GM23338 (cell line): ENCODE data around the gene ZNF493. TPM values are rescaled to one million over a fixed set of nuclear protein-coding genes. Genes with fewer than 3 reads are reported as not detected.

ENCODE experiments used
- ATAC-seq: fragments of 200-7000 bp; cut with Tn5 transposase; 3 replicates; pipeline ENCODE4 v1.9.1; 2020
- DNase-seq: peaks from one replicate; pipeline ENCODE4 v3.0.0-alpha.2; 2015; ENCODE audit warnings: low spot score
- H2AFZ ChIP-seq: fragments of 200-600 bp; sonication (generic); 2 replicates; pipeline ENCODE4 v1.8.0; 2016; ENCODE audit warnings: antibody characterized with exemption, mild to moderate bottlenecking, moderate library complexity
- H3F3A ChIP-seq: fragments of 200-600 bp; sonication (generic); replicated peaks from 2 replicates; pipeline ENCODE4 v1.8.0; 2017; ENCODE audit warnings: antibody characterized with exemption, mixed run types, low read depth
- H3K27ac ChIP-seq: fragments of 200-600 bp; sonication (generic); 2 replicates; pipeline ENCODE4 v1.6.1; 2016; ENCODE audit warnings: low read depth
- H3K27me3 ChIP-seq: fragments of 200-600 bp; sonication (generic); 2 replicates; pipeline ENCODE4 v1.8.0; 2016; ENCODE audit warnings: mild to moderate bottlenecking, mixed run types, moderate library complexity; ENCODE audit not compliant: insufficient read depth
- H3K36me3 ChIP-seq: fragments of 200-600 bp; sonication (generic); 2 replicates; pipeline ENCODE4 v1.8.0; 2016; ENCODE audit warnings: mild to moderate bottlenecking; ENCODE audit not compliant: insufficient read depth
- H3K4me1 ChIP-seq: fragments of 200-600 bp; sonication (generic); 2 replicates; pipeline ENCODE4 v1.8.0; 2016; ENCODE audit warnings: mild to moderate bottlenecking, moderate library complexity; ENCODE audit not compliant: insufficient read depth
- H3K4me2 ChIP-seq: fragments of 200-600 bp; sonication (generic); 2 replicates; pipeline ENCODE4 v1.7.1; 2017; ENCODE audit warnings: mixed run types
- H3K4me3 ChIP-seq: fragments of 200-600 bp; sonication (generic); 2 replicates; pipeline ENCODE4 v1.6.1; 2016; ENCODE audit warnings: mixed run types
- H3K79me2 ChIP-seq: fragments of 200-600 bp; sonication (generic); replicated peaks from 2 replicates; pipeline ENCODE4 v1.8.0; 2017; ENCODE audit warnings: mild to moderate bottlenecking; ENCODE audit not compliant: insufficient read depth
- H3K9me2 ChIP-seq: fragments of 200-600 bp; sonication (generic); 2 replicates; pipeline ENCODE4 v1.8.0; 2017; ENCODE audit not compliant: insufficient read depth
- H4K20me1 ChIP-seq: fragments of 200-600 bp; sonication (generic); replicated peaks from 2 replicates; pipeline ENCODE4 v1.8.0; 2017; ENCODE audit warnings: mild to moderate bottlenecking; ENCODE audit not compliant: insufficient read depth
- H3K27ac Mint-ChIP-seq: 2 replicates; pipeline ENCODE4 v1.8.0; 2020; ENCODE audit warnings: inconsistent platforms, mild to moderate bottlenecking, moderate library complexity, mixed read lengths
- H3K27me3 Mint-ChIP-seq: 3 replicates; pipeline ENCODE4 v1.8.0; 2022; ENCODE audit warnings: low read depth, mild to moderate bottlenecking, moderate library complexity, mixed read lengths, inconsistent platforms; ENCODE audit not compliant: insufficient read depth, poor library complexity
- H3K36me3 Mint-ChIP-seq: 3 replicates; pipeline ENCODE4 v1.8.0; 2021; ENCODE audit warnings: low read depth, mild to moderate bottlenecking, inconsistent platforms, moderate library complexity, mixed read lengths
- H3K4me1 Mint-ChIP-seq: 3 replicates; pipeline ENCODE4 v1.8.0; 2020; ENCODE audit warnings: mild to moderate bottlenecking, inconsistent platforms, mixed read lengths
- H3K4me3 Mint-ChIP-seq: 3 replicates; pipeline ENCODE4 v1.8.0; 2021; ENCODE audit warnings: moderate library complexity, mild to moderate bottlenecking, inconsistent platforms, mixed read lengths
- H3K9me3 Mint-ChIP-seq: 3 replicates; pipeline ENCODE4 v1.8.0; 2020; ENCODE audit warnings: moderate library complexity, mild to moderate bottlenecking, inconsistent platforms, mixed read lengths
- CREB1 ChIP-seq: fragments of 250-450 bp; sonication (Bioruptor Pico); IDR thresholded peaks from 2 replicates; pipeline ENCODE4 v1.5.0; 2020; ENCODE audit warnings: low read depth, mild to moderate bottlenecking, moderate library complexity
- EZH2 ChIP-seq: fragments of 200-600 bp; sonication (generic); IDR thresholded peaks from one replicate; pipeline ENCODE4 v1.8.0; 2017; ENCODE audit warnings: antibody characterized with exemption, mild to moderate bottlenecking, low read depth; ENCODE audit not compliant: unreplicated experiment
- EZH2phosphoT487 ChIP-seq: fragments of 200-600 bp; sonication (generic); IDR thresholded peaks from one replicate; pipeline ENCODE4 v1.8.1; 2018; ENCODE audit warnings: antibody characterized with exemption; ENCODE audit not compliant: unreplicated experiment
- JUNB ChIP-seq: IDR thresholded peaks from one replicate; pipeline ENCODE4 v1.6.1; 2016; ENCODE audit warnings: antibody characterized with exemption; ENCODE audit not compliant: unreplicated experiment
- NANOG ChIP-seq: IDR thresholded peaks from 2 replicates; pipeline ENCODE4 v1.6.1; 2016; ENCODE audit warnings: antibody characterized with exemption, borderline replicate concordance
- POLR2AphosphoS5 ChIP-seq: IDR thresholded peaks from 2 replicates; pipeline ENCODE4 v1.6.1; 2016; ENCODE audit warnings: antibody characterized with exemption, low read depth
- REST ChIP-seq: IDR thresholded peaks from one replicate; pipeline ENCODE4 v1.6.1; 2018; ENCODE audit warnings: antibody characterized with exemption; ENCODE audit not compliant: unreplicated experiment
- STAT1 ChIP-seq: IDR thresholded peaks from one replicate; pipeline ENCODE4 v1.6.1; 2016; ENCODE audit warnings: antibody characterized with exemption; ENCODE audit not compliant: unreplicated experiment
- ZNF114 ChIP-seq: fragments of 250-450 bp; sonication (Bioruptor Pico); IDR thresholded peaks from 2 replicates; pipeline ENCODE4 v1.5.0; 2020; ENCODE audit warnings: mild to moderate bottlenecking, moderate library complexity
- ZNF331 ChIP-seq: fragments of 250-450 bp; sonication (Bioruptor Pico); IDR thresholded peaks from 2 replicates; pipeline ENCODE4 v1.5.0; 2020; ENCODE audit warnings: low read depth, mild to moderate bottlenecking, moderate library complexity
- polyA plus RNA-seq: library from polyadenylated mRNA; unstranded; fragments of >200 nt; fragmentation: Nextera tagmentation; extraction: Ambion mirVana; gene quantifications from 2 replicates; pipeline ENCODE4 v1.2.1, GENCODE V29; 2016
- total RNA-seq: library from RNA; depleted of rRNA; stranded (reverse); fragments of >200 nt; shearing (Covaris generic); gene quantifications from 2 replicates; pipeline ENCODE4 v1.2.3, GENCODE V29; 2014
- TF ChIP-seq, protein P1 (sequence below): fragments of 250-450 bp; sonication (Bioruptor Pico); IDR thresholded peaks from 2 replicates; pipeline ENCODE4 v1.5.0; 2020; ENCODE audit warnings: mild to moderate bottlenecking, moderate library complexity
- TF ChIP-seq, protein P2 (sequence below): IDR thresholded peaks from 2 replicates; pipeline ENCODE4 v1.6.1; 2016; ENCODE audit warnings: antibody characterized with exemption
- TF ChIP-seq, protein P3 (sequence below), 2 experiments: fragments of 200-600 bp in 1 of 2; sonication (generic) in 1 of 2; conservative IDR thresholded peaks; 2 replicates each; pipeline versions ENCODE4 v1.5.1 to v1.6.1; 2016 to 2017; ENCODE audit warnings: antibody characterized with exemption in 2 of 2, low read depth in 2 of 2, mild to moderate bottlenecking in 2 of 2, moderate library complexity in 1 of 2

ZNF493 gene
- total and polyA plus RNA-seq, 2 experiments from 2014 or later: 28.7 to 63.4 TPM

DNA sequence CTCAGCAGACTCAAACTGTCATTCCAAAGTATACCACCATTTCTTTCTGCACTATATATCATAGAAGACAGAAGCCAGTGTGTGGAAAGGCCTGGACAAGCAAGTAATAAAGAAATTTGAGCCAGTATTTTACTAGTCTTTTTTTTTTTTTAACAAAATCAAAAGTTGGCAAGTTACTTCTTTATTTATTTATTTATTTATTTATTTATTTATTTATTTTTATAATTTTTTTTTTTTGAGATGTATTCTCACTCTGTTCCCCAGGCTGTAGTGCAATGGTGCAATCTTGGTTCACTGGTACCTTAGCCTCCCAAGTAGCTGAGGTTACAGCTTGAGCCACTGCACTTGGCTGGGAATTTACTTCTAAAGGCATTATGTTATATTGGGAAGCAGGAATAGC lies 25.3 kb downstream of the ZNF493 start:
- TF ChIP-seq STAT1: no peak
- TF ChIP-seq, protein P1, sequence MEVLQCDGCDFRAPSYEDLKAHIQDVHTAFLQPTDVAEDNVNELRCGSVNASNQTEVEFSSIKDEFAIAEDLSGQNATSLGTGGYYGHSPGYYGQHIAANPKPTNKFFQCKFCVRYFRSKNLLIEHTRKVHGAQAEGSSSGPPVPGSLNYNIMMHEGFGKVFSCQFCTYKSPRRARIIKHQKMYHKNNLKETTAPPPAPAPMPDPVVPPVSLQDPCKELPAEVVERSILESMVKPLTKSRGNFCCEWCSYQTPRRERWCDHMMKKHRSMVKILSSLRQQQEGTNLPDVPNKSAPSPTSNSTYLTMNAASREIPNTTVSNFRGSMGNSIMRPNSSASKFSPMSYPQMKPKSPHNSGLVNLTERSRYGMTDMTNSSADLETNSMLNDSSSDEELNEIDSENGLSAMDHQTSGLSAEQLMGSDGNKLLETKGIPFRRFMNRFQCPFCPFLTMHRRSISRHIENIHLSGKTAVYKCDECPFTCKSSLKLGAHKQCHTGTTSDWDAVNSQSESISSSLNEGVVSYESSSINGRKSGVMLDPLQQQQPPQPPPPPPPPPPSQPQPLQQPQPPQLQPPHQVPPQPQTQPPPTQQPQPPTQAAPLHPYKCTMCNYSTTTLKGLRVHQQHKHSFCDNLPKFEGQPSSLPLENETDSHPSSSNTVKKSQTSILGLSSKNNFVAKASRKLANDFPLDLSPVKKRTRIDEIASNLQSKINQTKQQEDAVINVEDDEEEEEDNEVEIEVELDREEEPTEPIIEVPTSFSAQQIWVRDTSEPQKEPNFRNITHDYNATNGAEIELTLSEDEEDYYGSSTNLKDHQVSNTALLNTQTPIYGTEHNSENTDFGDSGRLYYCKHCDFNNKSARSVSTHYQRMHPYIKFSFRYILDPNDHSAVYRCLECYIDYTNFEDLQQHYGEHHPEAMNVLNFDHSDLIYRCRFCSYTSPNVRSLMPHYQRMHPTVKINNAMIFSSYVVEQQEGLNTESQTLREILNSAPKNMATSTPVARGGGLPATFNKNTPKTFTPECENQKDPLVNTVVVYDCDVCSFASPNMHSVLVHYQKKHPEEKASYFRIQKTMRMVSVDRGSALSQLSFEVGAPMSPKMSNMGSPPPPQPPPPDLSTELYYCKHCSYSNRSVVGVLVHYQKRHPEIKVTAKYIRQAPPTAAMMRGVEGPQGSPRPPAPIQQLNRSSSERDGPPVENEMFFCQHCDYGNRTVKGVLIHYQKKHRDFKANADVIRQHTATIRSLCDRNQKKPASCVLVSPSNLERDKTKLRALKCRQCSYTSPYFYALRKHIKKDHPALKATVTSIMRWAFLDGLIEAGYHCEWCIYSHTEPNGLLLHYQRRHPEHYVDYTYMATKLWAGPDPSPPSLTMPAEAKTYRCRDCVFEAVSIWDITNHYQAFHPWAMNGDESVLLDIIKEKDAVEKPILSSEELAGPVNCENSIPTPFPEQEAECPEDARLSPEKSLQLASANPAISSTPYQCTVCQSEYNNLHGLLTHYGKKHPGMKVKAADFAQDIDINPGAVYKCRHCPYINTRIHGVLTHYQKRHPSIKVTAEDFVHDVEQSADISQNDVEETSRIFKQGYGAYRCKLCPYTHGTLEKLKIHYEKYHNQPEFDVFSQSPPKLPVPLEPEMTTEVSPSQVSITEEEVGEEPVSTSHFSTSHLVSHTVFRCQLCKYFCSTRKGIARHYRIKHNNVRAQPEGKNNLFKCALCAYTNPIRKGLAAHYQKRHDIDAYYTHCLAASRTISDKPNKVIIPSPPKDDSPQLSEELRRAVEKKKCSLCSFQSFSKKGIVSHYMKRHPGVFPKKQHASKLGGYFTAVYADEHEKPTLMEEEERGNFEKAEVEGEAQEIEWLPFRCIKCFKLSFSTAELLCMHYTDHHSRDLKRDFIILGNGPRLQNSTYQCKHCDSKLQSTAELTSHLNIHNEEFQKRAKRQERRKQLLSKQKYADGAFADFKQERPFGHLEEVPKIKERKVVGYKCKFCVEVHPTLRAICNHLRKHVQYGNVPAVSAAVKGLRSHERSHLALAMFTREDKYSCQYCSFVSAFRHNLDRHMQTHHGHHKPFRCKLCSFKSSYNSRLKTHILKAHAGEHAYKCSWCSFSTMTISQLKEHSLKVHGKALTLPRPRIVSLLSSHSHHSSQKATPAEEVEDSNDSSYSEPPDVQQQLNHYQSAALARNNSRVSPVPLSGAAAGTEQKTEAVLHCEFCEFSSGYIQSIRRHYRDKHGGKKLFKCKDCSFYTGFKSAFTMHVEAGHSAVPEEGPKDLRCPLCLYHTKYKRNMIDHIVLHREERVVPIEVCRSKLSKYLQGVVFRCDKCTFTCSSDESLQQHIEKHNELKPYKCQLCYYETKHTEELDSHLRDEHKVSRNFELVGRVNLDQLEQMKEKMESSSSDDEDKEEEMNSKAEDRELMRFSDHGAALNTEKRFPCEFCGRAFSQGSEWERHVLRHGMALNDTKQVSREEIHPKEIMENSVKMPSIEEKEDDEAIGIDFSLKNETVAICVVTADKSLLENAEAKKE (CRISPR knock-in tag): no peak
- no peak for TF ChIP-seq ZNF331 (CRISPR knock-in tag)
- no peak for TF ChIP-seq ZNF114 (CRISPR knock-in tag)
- TF ChIP-seq, protein P2, sequence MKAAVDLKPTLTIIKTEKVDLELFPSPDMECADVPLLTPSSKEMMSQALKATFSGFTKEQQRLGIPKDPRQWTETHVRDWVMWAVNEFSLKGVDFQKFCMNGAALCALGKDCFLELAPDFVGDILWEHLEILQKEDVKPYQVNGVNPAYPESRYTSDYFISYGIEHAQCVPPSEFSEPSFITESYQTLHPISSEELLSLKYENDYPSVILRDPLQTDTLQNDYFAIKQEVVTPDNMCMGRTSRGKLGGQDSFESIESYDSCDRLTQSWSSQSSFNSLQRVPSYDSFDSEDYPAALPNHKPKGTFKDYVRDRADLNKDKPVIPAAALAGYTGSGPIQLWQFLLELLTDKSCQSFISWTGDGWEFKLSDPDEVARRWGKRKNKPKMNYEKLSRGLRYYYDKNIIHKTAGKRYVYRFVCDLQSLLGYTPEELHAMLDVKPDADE: no peak
- no peak for TF ChIP-seq EZH2
- no peak for TF ChIP-seq JUNB
- TF ChIP-seq, protein P3, sequence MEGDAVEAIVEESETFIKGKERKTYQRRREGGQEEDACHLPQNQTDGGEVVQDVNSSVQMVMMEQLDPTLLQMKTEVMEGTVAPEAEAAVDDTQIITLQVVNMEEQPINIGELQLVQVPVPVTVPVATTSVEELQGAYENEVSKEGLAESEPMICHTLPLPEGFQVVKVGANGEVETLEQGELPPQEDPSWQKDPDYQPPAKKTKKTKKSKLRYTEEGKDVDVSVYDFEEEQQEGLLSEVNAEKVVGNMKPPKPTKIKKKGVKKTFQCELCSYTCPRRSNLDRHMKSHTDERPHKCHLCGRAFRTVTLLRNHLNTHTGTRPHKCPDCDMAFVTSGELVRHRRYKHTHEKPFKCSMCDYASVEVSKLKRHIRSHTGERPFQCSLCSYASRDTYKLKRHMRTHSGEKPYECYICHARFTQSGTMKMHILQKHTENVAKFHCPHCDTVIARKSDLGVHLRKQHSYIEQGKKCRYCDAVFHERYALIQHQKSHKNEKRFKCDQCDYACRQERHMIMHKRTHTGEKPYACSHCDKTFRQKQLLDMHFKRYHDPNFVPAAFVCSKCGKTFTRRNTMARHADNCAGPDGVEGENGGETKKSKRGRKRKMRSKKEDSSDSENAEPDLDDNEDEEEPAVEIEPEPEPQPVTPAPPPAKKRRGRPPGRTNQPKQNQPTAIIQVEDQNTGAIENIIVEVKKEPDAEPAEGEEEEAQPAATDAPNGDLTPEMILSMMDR (conservative IDR thresholded peaks at IDR 0.05; ENCODE audit: low read depth in 2 of 2): no peak
- no peak for TF ChIP-seq POLR2AphosphoS5
- TF ChIP-seq REST: no peak
- TF ChIP-seq EZH2phosphoT487: no peak
- TF ChIP-seq NANOG: no peak
- no peak for TF ChIP-seq CREB1
- Histone ChIP-seq H3K9me2 (0 out of 2 replicates have a peak, but pooled peaks cover under 1% of the 10 kb centered on the region), H3K79me2 (no peaks in the 10 kb centered on the region), H3K4me1 (no peaks in the 10 kb centered on the region), H3K27me3 (no peaks in the 10 kb centered on the region), H3K4me3 (no peak overlapping the region), H4K20me1 (no peaks in the 10 kb centered on the region), H3K27ac (no peak overlapping the region), H3K4me2 (no peak overlapping the region), H3F3A (0 out of 2 replicates have a peak, but pooled peaks cover 9% of the 10 kb centered on the region), H2AFZ (no peak overlapping the region), H3K36me3 (peaks cover 60% of the 10 kb centered on the region)
- ATAC-seq (no peak), DNase-seq (no peak)
- Mint-ChIP-seq H3K9me3 (peaks cover 94% of the 10 kb centered on the region), H3K4me3 (no peak overlapping the region), H3K27me3 (peaks cover 7% of the 10 kb centered on the region), H3K36me3 (peaks cover 93% of the 10 kb centered on the region), H3K27ac (no peak overlapping the region), H3K4me1 (no peaks in the 10 kb centered on the region)
